ENCODE measurements around the gene TSHZ2. TPM values are rescaled to one million over a fixed set of nuclear protein-coding genes. Genes with fewer than 3 reads are reported as not detected.

Gene TSHZ2
- total and polyA plus RNA-seq, 2 donors (not counting 3 experiments of a cell fraction or from before 2014, with no cell fraction given): not detected

GRCh38 chr20:53080969-53081871 is 109.1 kb downstream of the TSHZ2 start:
- Histone ChIP-seq H3K4me1 (ENCODE audit: control insufficient read depth, extremely low read depth, insufficient read depth, low read length) (peaks cover 32% of the 10 kb centered on the region), H3K9me3 (replicated peaks; ENCODE audit: control insufficient read depth, insufficient read depth, low read length) (no peaks in the 10 kb centered on the region), H3K27ac (ENCODE audit: insufficient read depth, low read depth, low read length) (peak overlapping the region; percentile 46), H3K79me2 (ENCODE audit: control insufficient read depth, insufficient read depth, low read length) (no peaks in the 10 kb centered on the region), H3K4me2 (ENCODE audit: insufficient read depth, low read length) (no peak overlapping the region), H3K9ac (replicated peaks; ENCODE audit: extremely low read depth, insufficient read depth, low read length) (no peak overlapping the region), H3K9me1 (replicated peaks; ENCODE audit: control insufficient read depth, extremely low read depth, insufficient read depth, low read length) (no peaks in the 10 kb centered on the region), H3K36me3 (ENCODE audit: control insufficient read depth in 2 of 2, extremely low read depth in 1 of 2, insufficient read depth in 2 of 2, low read length in 2 of 2) (no peaks in the 10 kb centered on the region), H3K4me3 (replicated peaks in 1 of 3; ENCODE audit: insufficient read depth in 1 of 3, low read depth in 1 of 3, low read length in 3 of 3) (no peak overlapping the region), H2AFZ (ENCODE audit: low read depth, low read length) (no peak overlapping the region), H3K27me3 (ENCODE audit: control insufficient read depth in 2 of 2, insufficient read depth in 2 of 2, low read length in 2 of 2) (no peaks in the 10 kb centered on the region), H4K20me1 (replicated peaks; ENCODE audit: control insufficient read depth, extremely low read depth, insufficient read depth, low read length) (no peaks in the 10 kb centered on the region)
- ChIA-PET POLR2A (no interaction called here), CTCF (no interaction called here)
- BruUV-seq (replicated peaks): no TSS peak
- dilution Hi-C loops (cut with MboI; ENCODE audit: extremely low pct_ligation_motif_present, low sequenced_read_pairs): no loop called here
- DNase-seq (ENCODE audit: low read depth, low spot score): peak; percentile 13
- TF ChIP-seq JUN (IDR thresholded peaks at IDR 0.05; ENCODE audit: borderline replicate concordance, insufficient read depth, insufficient read length, low read depth): peak; percentile 45
- no peak for TF ChIP-seq EZH2 (IDR thresholded peaks at IDR 0.05; ENCODE audit: borderline replicate concordance, low read depth, low read length, severe bottlenecking)
- peak; percentile 66 for FAIRE-seq
- intact Hi-C loops (cut with micrococcal nuclease): loop anchor here (10.0 kb wide), 1 partner anchor 634 kb away; no protein-coding TSS in a partner anchor

- intact Hi-C loops (cut with micrococcal nuclease): loop anchor here (10.0 kb wide), 1 partner anchor 633 kb away; no protein-coding TSS in a partner anchor
- Histone ChIP-seq H3K27me3 (ENCODE audit: control insufficient read depth in 2 of 2, insufficient read depth in 2 of 2, low read length in 2 of 2) (no peaks in the 10 kb centered on the region), H3K9me1 (replicated peaks; ENCODE audit: control insufficient read depth, extremely low read depth, insufficient read depth, low read length) (no peaks in the 10 kb centered on the region), H3K9me3 (replicated peaks; ENCODE audit: control insufficient read depth, insufficient read depth, low read length) (no peaks in the 10 kb centered on the region), H3K4me1 (ENCODE audit: control insufficient read depth, extremely low read depth, insufficient read depth, low read length) (peaks cover 32% of the 10 kb centered on the region), H3K79me2 (ENCODE audit: control insufficient read depth, insufficient read depth, low read length) (no peaks in the 10 kb centered on the region), H3K27ac (ENCODE audit: insufficient read depth, low read depth, low read length) (no peak overlapping the region), H3K36me3 (ENCODE audit: control insufficient read depth in 2 of 2, extremely low read depth in 1 of 2, insufficient read depth in 2 of 2, low read length in 2 of 2) (no peaks in the 10 kb centered on the region), H3K9ac (replicated peaks; ENCODE audit: extremely low read depth, insufficient read depth, low read length) (no peak overlapping the region), H3K4me2 (ENCODE audit: insufficient read depth, low read length) (no peak overlapping the region), H4K20me1 (replicated peaks; ENCODE audit: control insufficient read depth, extremely low read depth, insufficient read depth, low read length) (no peaks in the 10 kb centered on the region), H3K4me3 (replicated peaks in 1 of 3; ENCODE audit: insufficient read depth in 1 of 3, low read depth in 1 of 3, low read length in 3 of 3) (no peak overlapping the region), H2AFZ (ENCODE audit: low read depth, low read length) (no peak overlapping the region)
- FAIRE-seq (no peak), DNase-seq (ENCODE audit: low read depth, low spot score) (no peak)
- dilution Hi-C loops (cut with MboI; ENCODE audit: extremely low pct_ligation_motif_present, low sequenced_read_pairs): no loop called here
- ChIA-PET CTCF (no interaction called here), POLR2A (no interaction called here)
- TF ChIP-seq GATA2 (IDR thresholded peaks at IDR 0.05; ENCODE audit: insufficient read depth, insufficient read length, low read depth, low read length) (no peak), FOS (IDR thresholded peaks at IDR 0.05; ENCODE audit: borderline replicate concordance, insufficient read depth, low read length) (no peak), MYC (IDR thresholded peaks at IDR 0.05; ENCODE audit: low read depth, low read length) (no peak), POLR2A (IDR thresholded peaks at IDR 0.05; ENCODE audit: low read depth, low read length) (no peak), JUN (IDR thresholded peaks at IDR 0.05; ENCODE audit: borderline replicate concordance, insufficient read depth, insufficient read length, low read depth) (no peak), POLR2AphosphoS5 (IDR thresholded peaks at IDR 0.05; ENCODE audit: insufficient read depth, low read depth, low read length) (no peak)
- TF ChIP-seq, protein P1, sequence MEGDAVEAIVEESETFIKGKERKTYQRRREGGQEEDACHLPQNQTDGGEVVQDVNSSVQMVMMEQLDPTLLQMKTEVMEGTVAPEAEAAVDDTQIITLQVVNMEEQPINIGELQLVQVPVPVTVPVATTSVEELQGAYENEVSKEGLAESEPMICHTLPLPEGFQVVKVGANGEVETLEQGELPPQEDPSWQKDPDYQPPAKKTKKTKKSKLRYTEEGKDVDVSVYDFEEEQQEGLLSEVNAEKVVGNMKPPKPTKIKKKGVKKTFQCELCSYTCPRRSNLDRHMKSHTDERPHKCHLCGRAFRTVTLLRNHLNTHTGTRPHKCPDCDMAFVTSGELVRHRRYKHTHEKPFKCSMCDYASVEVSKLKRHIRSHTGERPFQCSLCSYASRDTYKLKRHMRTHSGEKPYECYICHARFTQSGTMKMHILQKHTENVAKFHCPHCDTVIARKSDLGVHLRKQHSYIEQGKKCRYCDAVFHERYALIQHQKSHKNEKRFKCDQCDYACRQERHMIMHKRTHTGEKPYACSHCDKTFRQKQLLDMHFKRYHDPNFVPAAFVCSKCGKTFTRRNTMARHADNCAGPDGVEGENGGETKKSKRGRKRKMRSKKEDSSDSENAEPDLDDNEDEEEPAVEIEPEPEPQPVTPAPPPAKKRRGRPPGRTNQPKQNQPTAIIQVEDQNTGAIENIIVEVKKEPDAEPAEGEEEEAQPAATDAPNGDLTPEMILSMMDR (IDR thresholded peaks at IDR 0.05; ENCODE audit: extremely low read depth in 1 of 2, insufficient read depth in 1 of 2, low read depth in 1 of 2, low read length in 2 of 2): no peak
- TF ChIP-seq, protein P2, sequence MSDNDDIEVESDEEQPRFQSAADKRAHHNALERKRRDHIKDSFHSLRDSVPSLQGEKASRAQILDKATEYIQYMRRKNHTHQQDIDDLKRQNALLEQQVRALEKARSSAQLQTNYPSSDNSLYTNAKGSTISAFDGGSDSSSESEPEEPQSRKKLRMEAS (IDR thresholded peaks at IDR 0.05; ENCODE audit: insufficient read depth, insufficient read length): no peak
- no TSS peak for BruUV-seq (replicated peaks)
These were observed 110.0 kb downstream of the TSHZ2 start for GRCh38 chr20:53081916-53082863.
